Activated T-cell treated with anti-CD3 and anti-CD28 coated beads, Interleukin-2, amount 50 U/mL, for 1 hour (primary cell): ENCODE results near the gene TSTD2.
A peak's percentile ranks its signal among the peaks of the same experiment; 100 is the strongest.
"Not testable (repeated sequence)": the region's sequence is repeated elsewhere in the genome, so short reads cannot be mapped to it uniquely, and the experiment has no call there.

Experiments
- DNase-seq: peaks from one replicate; pipeline ENCODE4 v3.0.0-alpha.2; 2020

Gene TSTD2

DNA sequence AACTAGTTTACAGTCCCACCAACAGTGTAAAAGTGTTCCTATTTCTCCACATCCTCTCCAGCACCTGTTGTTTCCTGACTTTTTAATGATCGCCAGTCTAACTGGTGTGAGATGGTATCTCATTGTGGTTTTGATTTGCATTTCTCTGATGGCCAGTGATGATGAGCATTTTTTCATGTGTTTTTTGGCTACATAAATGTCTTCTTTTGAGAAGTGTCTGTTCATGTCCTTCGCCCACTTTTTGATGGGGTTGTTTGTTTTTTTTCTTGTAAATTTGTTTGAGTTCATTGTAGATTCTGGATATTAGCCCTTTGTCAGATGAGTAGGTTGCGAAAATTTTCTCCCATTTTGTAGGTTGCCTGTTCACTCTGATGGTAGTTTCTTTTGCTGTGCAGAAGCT, 51.6 kb downstream of the TSTD2 start:
- not testable (repeated sequence) for DNase-seq

DNA sequence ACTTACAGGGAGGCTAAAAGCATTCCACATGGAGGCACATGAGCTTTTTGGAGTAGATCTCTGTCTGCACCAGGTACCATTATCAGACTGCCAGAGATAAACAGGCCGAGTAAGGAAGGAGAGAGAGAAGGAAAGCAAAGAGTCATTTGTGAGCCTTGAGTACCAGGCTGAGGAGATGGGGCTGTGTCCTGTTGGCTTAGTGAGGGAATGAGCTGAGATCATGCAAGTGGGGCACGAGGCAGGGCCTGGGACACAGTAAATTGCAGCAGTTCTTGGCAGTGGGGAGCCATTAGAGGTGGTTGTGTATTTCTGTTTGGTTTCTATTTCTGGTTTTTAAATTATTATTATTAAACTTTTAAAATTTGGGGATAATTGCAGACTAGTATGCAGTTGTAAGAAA, 53.3 kb downstream of the TSTD2 start:
- DNase-seq, result no peak

DNA sequence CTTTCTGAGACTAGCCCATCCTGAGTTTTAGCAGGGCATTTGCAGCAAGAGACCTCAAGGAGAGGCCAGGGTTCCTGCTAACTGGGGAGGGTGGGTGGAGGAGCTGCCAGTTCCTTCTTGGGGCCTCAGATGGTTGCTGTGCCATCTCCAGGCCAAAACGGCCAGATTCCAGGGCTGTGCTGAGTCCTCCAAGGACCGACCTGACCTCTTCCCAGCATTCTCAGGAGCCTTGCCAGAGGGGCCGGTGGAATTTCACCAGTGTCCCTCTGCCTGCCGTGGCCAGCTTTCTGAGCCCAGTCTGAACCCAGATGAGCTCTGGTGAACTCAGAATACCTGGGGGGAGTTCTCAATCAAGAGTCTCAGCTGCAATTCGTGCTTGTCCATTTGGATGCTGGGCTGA, 54.3 kb downstream of the TSTD2 start:
- DNase-seq, result no peak

- DNase-seq, result no peak
Measured at GRCh38 chr9:97577051-97577450, 56.1 kb downstream of the TSTD2 start.

- no peak for DNase-seq
Measured at GRCh38 chr9:97575673-97576200, 57.4 kb downstream of the TSTD2 start.

DNA sequence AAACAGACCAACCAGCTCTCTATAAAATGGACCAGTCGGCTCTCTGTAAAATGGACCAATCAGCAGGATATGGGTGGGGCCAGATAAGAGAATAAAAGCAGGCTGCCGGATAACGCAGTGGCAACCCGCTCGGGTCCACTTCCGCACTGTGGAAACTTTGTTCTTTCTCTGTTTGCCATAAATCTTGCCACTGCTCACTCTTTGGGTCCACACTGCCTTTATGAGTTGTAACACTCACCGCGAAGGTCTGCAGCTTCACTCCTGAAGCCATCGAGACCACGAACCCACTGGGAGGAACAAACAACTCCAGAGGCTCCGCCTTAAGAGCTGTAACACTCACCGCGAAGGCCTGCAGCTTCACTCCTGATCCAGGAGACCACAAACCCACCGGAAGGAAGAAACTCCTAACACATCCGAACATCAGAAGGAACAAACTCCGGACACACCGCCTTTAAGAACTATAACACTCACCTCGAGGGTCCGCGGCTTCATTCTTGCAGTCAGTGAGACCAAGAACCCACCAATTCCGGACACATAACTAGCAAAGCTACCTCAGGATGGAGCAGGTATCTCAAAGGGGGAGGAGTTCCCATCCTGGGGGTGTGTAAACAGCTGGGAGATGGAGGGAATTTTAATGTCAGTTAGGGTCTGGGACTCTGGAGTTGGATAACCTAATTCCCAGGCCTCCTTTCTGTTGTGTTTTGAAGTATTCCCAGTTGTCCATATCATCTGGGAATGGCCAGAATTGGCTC, 58.1 kb downstream of the TSTD2 start:
- peak; percentile 47 for DNase-seq

DNA sequence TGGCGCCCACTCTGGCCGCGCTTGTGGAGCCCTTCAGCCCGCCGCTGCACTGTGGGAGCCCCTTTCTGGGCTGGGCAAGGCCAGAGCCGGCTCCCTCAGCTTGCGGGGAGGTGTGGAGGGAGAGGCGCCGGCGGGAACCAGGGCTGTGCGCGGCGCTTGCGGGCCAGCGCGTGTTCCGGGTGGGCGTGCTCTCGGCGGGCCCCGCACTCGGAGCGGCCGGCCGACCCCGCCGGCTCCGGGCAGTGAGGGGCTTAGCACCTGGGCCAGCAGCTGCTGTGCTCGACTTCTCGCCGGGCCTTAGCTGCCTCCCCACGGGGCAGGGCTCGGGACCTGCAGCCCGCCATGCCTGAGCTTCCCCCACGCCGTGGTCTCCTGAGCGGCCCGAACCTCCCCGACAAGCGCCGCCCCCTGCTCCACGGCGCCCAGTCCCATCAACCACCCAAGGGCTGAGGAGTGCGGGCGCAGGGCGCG, 59.0 kb downstream of the TSTD2 start:
- not testable (repeated sequence) for DNase-seq

GRCh38 chr9:97573482-97574073, 59.6 kb downstream of the TSTD2 start:
- DNase-seq, result no peak

DNA sequence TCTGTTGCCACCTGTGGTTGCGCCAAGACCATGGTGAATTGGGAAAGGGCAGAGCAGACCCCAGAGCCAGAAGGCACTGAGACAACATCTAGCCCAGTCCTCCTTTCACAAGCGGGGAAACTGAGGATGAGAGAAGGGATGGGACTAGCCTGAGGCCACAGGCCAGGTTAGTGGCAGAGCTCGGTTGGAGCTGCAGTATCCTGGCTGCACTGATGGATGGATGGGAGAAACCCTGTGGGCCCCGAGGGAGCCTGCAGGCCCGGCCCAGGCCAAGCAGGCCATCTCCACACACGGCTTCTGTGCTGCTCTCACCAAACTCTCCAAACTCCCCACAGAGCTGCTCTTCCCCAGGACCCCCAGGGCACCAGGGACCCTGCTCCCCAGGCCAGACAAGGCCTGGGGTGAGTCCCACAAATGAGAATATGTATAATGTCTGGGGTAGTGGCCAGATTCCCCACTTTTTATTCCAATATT, 60.2 kb downstream of the TSTD2 start:
- no peak for DNase-seq

- DNase-seq, result no peak
Measured at GRCh38 chr9:97572196-97572891, 60.8 kb downstream of the TSTD2 start.

DNA sequence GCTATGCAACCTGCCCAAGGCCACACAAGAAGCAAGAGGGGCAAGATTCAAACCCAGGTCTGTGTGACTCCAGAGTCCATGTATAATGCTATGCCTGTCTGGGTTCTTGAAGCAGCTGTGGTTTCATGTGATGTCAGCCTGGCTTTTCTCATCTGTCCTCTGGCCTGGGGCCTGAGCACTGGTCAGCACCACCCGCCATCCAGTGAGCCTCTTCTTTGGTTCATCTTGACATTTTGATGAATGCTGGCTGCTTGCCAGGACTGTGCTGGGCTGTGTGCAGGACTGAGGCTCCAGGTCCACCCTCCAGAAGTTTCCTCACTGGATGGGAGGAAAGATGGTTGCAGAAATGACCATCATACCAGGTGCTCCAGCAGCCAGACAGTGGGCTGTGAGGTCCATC, 61.5 kb downstream of the TSTD2 start:
- DNase-seq, result no peak

- DNase-seq, result no peak
Measured at GRCh38 chr9:97570899-97571298, 62.3 kb downstream of the TSTD2 start.

GRCh38 chr9:97568461-97569275, 64.5 kb downstream of the TSTD2 start:
- DNase-seq, result no peak

DNA sequence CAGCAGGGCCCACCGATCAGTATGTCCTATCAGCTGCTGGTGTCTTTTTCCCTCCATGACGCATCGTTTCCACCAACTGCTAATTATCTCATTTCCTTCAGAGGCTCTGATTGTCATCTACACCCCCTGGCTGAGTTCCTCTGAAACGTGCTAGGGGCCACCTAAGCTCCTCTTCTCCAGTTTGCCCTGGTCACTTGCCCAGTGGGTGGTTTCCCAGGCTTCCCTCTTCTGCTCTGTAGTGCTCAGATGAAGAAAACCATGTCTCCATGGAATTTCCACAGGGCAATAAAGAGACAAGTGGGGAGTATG, 65.3 kb downstream of the TSTD2 start:
- DNase-seq, result no peak

DNA sequence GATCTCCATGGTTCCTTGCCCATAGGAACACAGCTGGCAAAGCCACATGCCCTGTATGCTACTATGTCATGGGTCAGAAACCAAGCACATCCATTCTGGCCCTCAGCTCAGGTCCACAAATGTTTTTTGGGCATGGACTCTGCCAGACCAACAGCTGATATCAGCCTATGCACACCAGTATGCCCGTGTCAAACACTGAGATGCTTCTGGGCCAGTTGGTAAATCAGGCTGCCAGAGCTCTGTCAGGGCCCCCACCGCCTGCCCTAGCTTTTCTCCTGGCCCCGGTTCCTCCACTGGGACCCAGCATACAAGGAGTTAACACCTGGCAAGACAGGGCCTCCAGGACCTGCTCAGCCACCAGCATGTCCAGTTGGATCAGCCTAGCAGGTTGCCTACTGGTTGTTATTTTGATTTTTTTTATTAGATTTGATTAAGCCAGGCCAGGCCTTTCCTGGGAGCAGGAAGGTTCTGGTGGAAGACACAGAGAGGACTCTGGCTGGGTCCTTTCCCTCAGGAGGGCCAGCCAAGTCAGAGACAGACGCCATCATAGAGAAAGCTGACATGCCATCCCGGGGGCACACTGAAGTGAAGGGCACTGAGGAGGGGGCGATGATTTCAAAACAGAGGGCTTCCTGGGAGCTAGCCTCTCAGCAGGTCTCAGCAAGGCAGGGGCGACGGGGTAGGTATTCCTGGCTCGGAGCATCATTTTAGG, 65.8 kb downstream of the TSTD2 start:
- no peak for DNase-seq

- no peak for DNase-seq
Measured at GRCh38 chr9:97565262-97565661, 67.9 kb downstream of the TSTD2 start.

- DNase-seq, result no peak
Measured at GRCh38 chr9:97564291-97565175, 68.6 kb downstream of the TSTD2 start.

DNA sequence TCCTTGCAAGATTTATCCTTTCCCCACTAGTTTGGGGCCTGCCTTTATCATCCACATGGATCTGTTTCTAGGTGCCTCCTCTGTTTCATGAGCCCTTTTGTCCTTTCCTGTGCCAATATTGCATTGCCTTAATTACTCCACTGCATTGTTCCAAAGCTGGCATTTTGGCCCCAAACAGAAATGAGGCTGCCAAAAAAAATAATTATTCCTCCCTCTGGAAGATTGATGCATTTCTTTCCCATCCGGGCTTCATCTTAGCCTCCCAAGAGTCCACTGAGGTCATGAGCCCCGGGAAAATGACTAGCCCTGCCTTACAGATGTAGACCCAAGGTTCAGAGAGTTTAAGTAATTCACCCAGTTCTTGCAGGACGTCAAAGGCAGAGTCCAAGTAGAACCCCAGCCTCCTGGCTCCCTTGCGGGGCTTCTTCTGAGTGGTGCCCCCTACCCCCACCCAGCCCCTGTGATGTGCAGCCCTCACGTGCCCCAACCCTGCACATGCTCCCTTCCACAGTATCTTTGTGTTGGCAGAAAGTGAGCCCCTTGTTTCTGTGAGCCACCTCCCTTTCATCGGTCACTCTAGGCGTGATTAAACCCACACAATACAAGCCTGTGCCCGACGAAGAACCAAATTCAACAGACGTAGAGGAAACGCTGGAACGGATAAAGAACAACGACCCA, 69.6 kb downstream of the TSTD2 start:
- no peak for DNase-seq

DNA sequence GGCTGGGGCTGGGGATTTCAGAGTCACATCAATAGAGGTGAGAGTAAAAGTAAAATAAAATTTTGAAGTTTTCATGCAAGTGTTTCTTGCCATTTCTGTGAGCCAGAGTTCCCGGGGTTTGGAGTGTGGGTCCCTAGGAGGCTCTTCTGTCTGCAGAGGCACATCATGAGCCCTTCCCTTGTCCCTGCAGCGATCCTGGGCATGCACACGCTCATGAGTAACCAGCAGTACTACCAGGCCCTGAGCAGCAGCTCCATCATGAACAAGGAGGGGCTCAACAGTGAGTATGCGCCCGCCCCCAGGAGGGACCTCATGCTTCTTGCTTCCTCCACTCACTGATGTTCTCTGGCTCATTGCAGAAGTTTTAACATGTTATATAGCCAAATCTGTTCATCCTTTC, 70.6 kb downstream of the TSTD2 start:
- DNase-seq, result no peak

GRCh38 chr9:97561501-97561900, 71.7 kb downstream of the TSTD2 start:
- no peak for DNase-seq

DNA sequence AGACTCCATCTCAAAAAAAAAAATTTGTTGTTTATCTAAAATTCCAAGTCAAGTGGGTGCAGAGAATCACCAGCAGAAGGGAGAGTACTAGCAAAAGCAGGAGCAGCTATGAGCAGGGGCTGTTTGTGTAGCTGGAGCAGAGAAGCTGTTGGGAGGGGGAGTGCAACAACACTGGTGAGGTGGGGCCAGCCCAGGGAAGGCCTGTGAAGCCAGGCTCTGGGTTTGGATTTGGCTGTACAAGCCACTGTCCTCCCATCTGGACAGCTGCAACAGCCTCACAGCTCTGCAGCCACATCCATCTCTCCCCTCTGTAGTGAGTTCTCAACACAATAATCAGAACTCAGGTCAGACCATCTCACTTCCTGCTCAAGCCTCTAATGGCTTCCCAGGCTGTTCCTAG, 72.3 kb downstream of the TSTD2 start:
- DNase-seq, result no peak
